ENCODE results near the gene MSL3B.
"Not testable (repeated sequence)": the region's sequence is repeated elsewhere in the genome, so short reads cannot be mapped to it uniquely, and the experiment has no call there.

MSL3B gene

GRCh38 chr2:233905945-233906344, 37.8 kb upstream of the MSL3B start:
- Histone ChIP-seq H3K4me1 (ENCODE audit: control insufficient read depth in 1 of 2, insufficient read depth in 1 of 2, low read depth in 1 of 2, low read length in 1 of 2) (no peaks in the 10 kb centered on the region), H3K27me3 (peaks cover 17% of the 10 kb centered on the region), H3K27ac (no peak overlapping the region), H3K36me3 (no peaks in the 10 kb centered on the region), H3K4me3 (ENCODE audit: low read depth in 1 of 2, low read length in 1 of 2) (no peak overlapping the region), H3K9me3 (no peaks in the 10 kb centered on the region)
- no peak for TF ChIP-seq CTCF (IDR thresholded peaks at IDR 0.05)

- peaks cover 43% of the 10 kb centered on the region for H3K27me3 ChIP-seq
- H3K9me3 ChIP-seq = no peaks in the 10 kb centered on the region
- H3K27ac ChIP-seq = no peak overlapping the region
- no peak for TF ChIP-seq CTCF (IDR thresholded peaks at IDR 0.05)
- no peaks in the 10 kb centered on the region for H3K36me3 ChIP-seq
- H3K4me1 ChIP-seq (ENCODE audit: control insufficient read depth in 1 of 2, insufficient read depth in 1 of 2, low read depth in 1 of 2, low read length in 1 of 2) = no peaks in the 10 kb centered on the region
- H3K4me3 ChIP-seq (ENCODE audit: low read depth in 1 of 2, low read length in 1 of 2) = no peak overlapping the region
Observed at GRCh38 chr2:233901884-233902283, 33.7 kb upstream of the MSL3B start.

- no peaks in the 10 kb centered on the region for H3K4me1 ChIP-seq (ENCODE audit: control insufficient read depth in 1 of 2, insufficient read depth in 1 of 2, low read depth in 1 of 2, low read length in 1 of 2)
- no peak for TF ChIP-seq CTCF (IDR thresholded peaks at IDR 0.05)
- no peak overlapping the region for H3K27ac ChIP-seq
- H3K36me3 ChIP-seq = no peaks in the 10 kb centered on the region
- H3K4me3 ChIP-seq (ENCODE audit: low read depth in 1 of 2, low read length in 1 of 2) = no peak overlapping the region
- H3K27me3 ChIP-seq = peaks cover 48% of the 10 kb centered on the region
- no peaks in the 10 kb centered on the region for H3K9me3 ChIP-seq
Observed at GRCh38 chr2:233901367-233901766, 33.2 kb upstream of the MSL3B start.

- peaks cover 62% of the 10 kb centered on the region for H3K27me3 ChIP-seq
Observed at GRCh38 chr2:233896253-233896652, 28.1 kb upstream of the MSL3B start.

GRCh38 chr2:233892793-233893192, 24.6 kb upstream of the MSL3B start:
- Histone ChIP-seq H3K27me3 (peaks cover 69% of the 10 kb centered on the region), H3K4me3 (ENCODE audit: low read depth in 1 of 2, low read length in 1 of 2) (no peak overlapping the region), H3K27ac (no peak overlapping the region), H3K36me3 (no peaks in the 10 kb centered on the region), H3K9me3 (no peaks in the 10 kb centered on the region), H3K4me1 (ENCODE audit: control insufficient read depth in 1 of 2, insufficient read depth in 1 of 2, low read depth in 1 of 2, low read length in 1 of 2) (no peaks in the 10 kb centered on the region)
- TF ChIP-seq CTCF (IDR thresholded peaks at IDR 0.05) = no peak

More at GRCh38 chr2:233896253-233896652, 28.1 kb upstream of the MSL3B start:
- not testable (repeated sequence) for H3K36me3 ChIP-seq; H3K4me3 ChIP-seq (ENCODE audit: low read depth in 1 of 2, low read length in 1 of 2); H3K9me3 ChIP-seq; H3K27ac ChIP-seq; H3K4me1 ChIP-seq (ENCODE audit: control insufficient read depth in 1 of 2, insufficient read depth in 1 of 2, low read depth in 1 of 2, low read length in 1 of 2)

GRCh38 chr2:233882353-233882752, 14.2 kb upstream of the MSL3B start:
- H3K36me3 ChIP-seq = no peaks in the 10 kb centered on the region
- peaks cover 20% of the 10 kb centered on the region for H3K27me3 ChIP-seq

GRCh38 chr2:233872125-233872524, 3.9 kb upstream of the MSL3B start:
- not testable (repeated sequence) for H3K9me3 ChIP-seq; H3K4me1 ChIP-seq (ENCODE audit: control insufficient read depth in 1 of 2, insufficient read depth in 1 of 2, low read depth in 1 of 2, low read length in 1 of 2); H3K27ac ChIP-seq; H3K4me3 ChIP-seq (ENCODE audit: low read depth in 1 of 2, low read length in 1 of 2); H3K36me3 ChIP-seq
- H3K27me3 ChIP-seq = peaks cover 81% of the 10 kb centered on the region

More at GRCh38 chr2:233882353-233882752, 14.2 kb upstream of the MSL3B start:
- Histone ChIP-seq H3K4me3 (ENCODE audit: low read depth in 1 of 2, low read length in 1 of 2) (no peak overlapping the region), H3K4me1 (ENCODE audit: control insufficient read depth in 1 of 2, insufficient read depth in 1 of 2, low read depth in 1 of 2, low read length in 1 of 2) (no peaks in the 10 kb centered on the region), H3K27ac (no peak overlapping the region), H3K9me3 (no peaks in the 10 kb centered on the region)
- no peak for TF ChIP-seq CTCF (IDR thresholded peaks at IDR 0.05)
